ENCODE measurements around the gene FOXN3. TPM values are rescaled to one million over a fixed set of nuclear protein-coding genes. Genes with fewer than 3 reads are reported as not detected.

The FOXN3 gene
- total RNA-seq, 2 donors from 2014 or later: 53.9 to 141 TPM

GRCh38 chr14:89164168-89165073 lies 252.6 kb downstream of the FOXN3 start:
- Histone ChIP-seq H3K36me3 (no peaks in the 10 kb centered on the region), H3K27ac (no peak overlapping the region), H3K4me1 (replicated peaks) (no peaks in the 10 kb centered on the region), H3K4me3 (no peak overlapping the region), H3K27me3 (replicated peaks; ENCODE audit: insufficient read depth) (no peaks in the 10 kb centered on the region), H3K9me3 (no peaks in the 10 kb centered on the region)
- DNase-seq (ENCODE audit: low spot score): no peak
- no peak for TF ChIP-seq POLR2AphosphoS5 (IDR thresholded peaks at IDR 0.05)
- no peak for TF ChIP-seq POLR2A (IDR thresholded peaks at IDR 0.05)
- TF ChIP-seq CTCF (IDR thresholded peaks at IDR 0.05): no peak
- intact Hi-C loops (cut with DNase I): no loop called here
- 86% methylated on average over 18 of the region's 18 CpGs for WGBS

- WGBS: 91% methylated on average over 17 of the region's 17 CpGs
Observed at GRCh38 chr14:89163031-89163636, 253.9 kb downstream of the FOXN3 start.

GRCh38 chr14:89162586-89162985 lies 254.4 kb downstream of the FOXN3 start:
- intact Hi-C loops (cut with DNase I): no loop called here
- TF ChIP-seq POLR2A (IDR thresholded peaks at IDR 0.05) (no peak), CTCF (IDR thresholded peaks at IDR 0.05) (no peak), POLR2AphosphoS5 (IDR thresholded peaks at IDR 0.05) (no peak)
- WGBS: 95% methylated on average over 22 of the region's 22 CpGs
- no peaks in the 10 kb centered on the region for H3K36me3 ChIP-seq
- no peak overlapping the region for H3K27ac ChIP-seq
- no peaks in the 10 kb centered on the region for H3K4me1 ChIP-seq (replicated peaks)
- no peaks in the 10 kb centered on the region for H3K9me3 ChIP-seq
- no peaks in the 10 kb centered on the region for H3K27me3 ChIP-seq (replicated peaks; ENCODE audit: insufficient read depth)
- H3K4me3 ChIP-seq: no peak overlapping the region
- DNase-seq (ENCODE audit: low spot score): no peak

More at GRCh38 chr14:89163031-89163636, 253.9 kb downstream of the FOXN3 start:
- no peak overlapping the region for H3K4me3 ChIP-seq
- TF ChIP-seq POLR2A (IDR thresholded peaks at IDR 0.05) (no peak), POLR2AphosphoS5 (IDR thresholded peaks at IDR 0.05) (no peak), CTCF (IDR thresholded peaks at IDR 0.05) (no peak)
- H3K4me1 ChIP-seq (replicated peaks): no peaks in the 10 kb centered on the region
- no peak overlapping the region for H3K27ac ChIP-seq
- DNase-seq (ENCODE audit: low spot score): no peak
- H3K9me3 ChIP-seq: no peaks in the 10 kb centered on the region
- intact Hi-C loops (cut with DNase I): no loop called here
- no peaks in the 10 kb centered on the region for H3K36me3 ChIP-seq
- no peaks in the 10 kb centered on the region for H3K27me3 ChIP-seq (replicated peaks; ENCODE audit: insufficient read depth)

- no peak overlapping the region for H3K27ac ChIP-seq
- H3K4me3 ChIP-seq: no peak overlapping the region
- no peaks in the 10 kb centered on the region for H3K36me3 ChIP-seq
- WGBS: 81% methylated on average over 7 of the region's 7 CpGs
- TF ChIP-seq CTCF (IDR thresholded peaks at IDR 0.05): no peak
- TF ChIP-seq POLR2AphosphoS5 (IDR thresholded peaks at IDR 0.05): no peak
- no peak for TF ChIP-seq POLR2A (IDR thresholded peaks at IDR 0.05)
- H3K9me3 ChIP-seq: no peaks in the 10 kb centered on the region
- DNase-seq (ENCODE audit: low spot score): no peak
- H3K27me3 ChIP-seq (replicated peaks; ENCODE audit: insufficient read depth): no peaks in the 10 kb centered on the region
- no peaks in the 10 kb centered on the region for H3K4me1 ChIP-seq (replicated peaks)
- intact Hi-C loops (cut with DNase I): no loop called here
Observed at GRCh38 chr14:89160437-89160836, 256.6 kb downstream of the FOXN3 start.
